ENCODE measurements around the gene STAG3. TPM values are rescaled to one million over a fixed set of nuclear protein-coding genes. Genes with fewer than 3 reads are reported as not detected.
A peak's percentile ranks its signal among the peaks of the same experiment; 100 is the strongest.

The STAG3 gene
- total and polyA plus RNA-seq, 9 of the 15 experiments (the other 6 are each of a cell fraction or from before 2014, with no cell fraction given), result 0.54 to 2.5 (median 1.7) TPM

DNA sequence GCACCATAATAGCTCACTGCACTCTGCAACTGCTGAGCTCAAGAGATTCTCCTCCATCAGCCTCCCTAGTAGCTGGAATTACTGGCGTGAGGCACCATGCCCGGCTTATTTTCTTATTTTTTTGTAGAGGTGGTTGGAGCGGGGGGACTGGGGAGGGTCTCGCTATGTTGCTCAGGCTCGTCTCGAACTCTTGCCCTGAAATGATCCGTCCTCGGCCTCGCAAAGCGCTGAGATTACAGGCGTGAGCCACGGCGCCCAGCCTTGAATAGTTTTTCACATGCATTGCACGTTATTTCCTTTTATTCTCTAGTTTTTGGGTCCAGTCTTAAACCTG, 29.5 kb upstream of the STAG3 start (continued):
- TF ChIP-seq ZNF764 (CRISPR knock-in tag; IDR thresholded peaks at IDR 0.05; ENCODE audit: low read depth), result peak; percentile 61; the same call in 1 of the 2 replicates
- TF ChIP-seq, protein P1, sequence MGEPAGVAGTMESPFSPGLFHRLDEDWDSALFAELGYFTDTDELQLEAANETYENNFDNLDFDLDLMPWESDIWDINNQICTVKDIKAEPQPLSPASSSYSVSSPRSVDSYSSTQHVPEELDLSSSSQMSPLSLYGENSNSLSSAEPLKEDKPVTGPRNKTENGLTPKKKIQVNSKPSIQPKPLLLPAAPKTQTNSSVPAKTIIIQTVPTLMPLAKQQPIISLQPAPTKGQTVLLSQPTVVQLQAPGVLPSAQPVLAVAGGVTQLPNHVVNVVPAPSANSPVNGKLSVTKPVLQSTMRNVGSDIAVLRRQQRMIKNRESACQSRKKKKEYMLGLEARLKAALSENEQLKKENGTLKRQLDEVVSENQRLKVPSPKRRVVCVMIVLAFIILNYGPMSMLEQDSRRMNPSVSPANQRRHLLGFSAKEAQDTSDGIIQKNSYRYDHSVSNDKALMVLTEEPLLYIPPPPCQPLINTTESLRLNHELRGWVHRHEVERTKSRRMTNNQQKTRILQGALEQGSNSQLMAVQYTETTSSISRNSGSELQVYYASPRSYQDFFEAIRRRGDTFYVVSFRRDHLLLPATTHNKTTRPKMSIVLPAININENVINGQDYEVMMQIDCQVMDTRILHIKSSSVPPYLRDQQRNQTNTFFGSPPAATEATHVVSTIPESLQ (CRISPR knock-in tag; IDR thresholded peaks at IDR 0.05), result 0 out of 2 replicates have a peak, but pooled peaks have one; percentile 94
- no peak for TF ChIP-seq U2AF1 (optimal IDR thresholded peaks at IDR 0.05; ENCODE audit: low read depth, low read length)
- TF ChIP-seq, protein P2, sequence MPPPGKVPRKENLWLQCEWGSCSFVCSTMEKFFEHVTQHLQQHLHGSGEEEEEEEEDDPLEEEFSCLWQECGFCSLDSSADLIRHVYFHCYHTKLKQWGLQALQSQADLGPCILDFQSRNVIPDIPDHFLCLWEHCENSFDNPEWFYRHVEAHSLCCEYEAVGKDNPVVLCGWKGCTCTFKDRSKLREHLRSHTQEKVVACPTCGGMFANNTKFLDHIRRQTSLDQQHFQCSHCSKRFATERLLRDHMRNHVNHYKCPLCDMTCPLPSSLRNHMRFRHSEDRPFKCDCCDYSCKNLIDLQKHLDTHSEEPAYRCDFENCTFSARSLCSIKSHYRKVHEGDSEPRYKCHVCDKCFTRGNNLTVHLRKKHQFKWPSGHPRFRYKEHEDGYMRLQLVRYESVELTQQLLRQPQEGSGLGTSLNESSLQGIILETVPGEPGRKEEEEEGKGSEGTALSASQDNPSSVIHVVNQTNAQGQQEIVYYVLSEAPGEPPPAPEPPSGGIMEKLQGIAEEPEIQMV (tag; conservative IDR thresholded peaks at IDR 0.05; ENCODE audit: low read depth), result no peak
- TF ChIP-seq, protein P3, sequence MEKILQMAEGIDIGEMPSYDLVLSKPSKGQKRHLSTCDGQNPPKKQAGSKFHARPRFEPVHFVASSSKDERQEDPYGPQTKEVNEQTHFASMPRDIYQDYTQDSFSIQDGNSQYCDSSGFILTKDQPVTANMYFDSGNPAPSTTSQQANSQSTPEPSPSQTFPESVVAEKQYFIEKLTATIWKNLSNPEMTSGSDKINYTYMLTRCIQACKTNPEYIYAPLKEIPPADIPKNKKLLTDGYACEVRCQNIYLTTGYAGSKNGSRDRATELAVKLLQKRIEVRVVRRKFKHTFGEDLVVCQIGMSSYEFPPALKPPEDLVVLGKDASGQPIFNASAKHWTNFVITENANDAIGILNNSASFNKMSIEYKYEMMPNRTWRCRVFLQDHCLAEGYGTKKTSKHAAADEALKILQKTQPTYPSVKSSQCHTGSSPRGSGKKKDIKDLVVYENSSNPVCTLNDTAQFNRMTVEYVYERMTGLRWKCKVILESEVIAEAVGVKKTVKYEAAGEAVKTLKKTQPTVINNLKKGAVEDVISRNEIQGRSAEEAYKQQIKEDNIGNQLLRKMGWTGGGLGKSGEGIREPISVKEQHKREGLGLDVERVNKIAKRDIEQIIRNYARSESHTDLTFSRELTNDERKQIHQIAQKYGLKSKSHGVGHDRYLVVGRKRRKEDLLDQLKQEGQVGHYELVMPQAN (IDR thresholded peaks at IDR 0.05; ENCODE audit: borderline replicate concordance), result no peak
- TF ChIP-seq DMBX1 (CRISPR knock-in tag; IDR thresholded peaks at IDR 0.05; ENCODE audit: borderline replicate concordance), result 0 out of 2 replicates have a peak, but pooled peaks have one; percentile 26
- TF ChIP-seq EP400 (IDR thresholded peaks at IDR 0.05), result no peak
- TF ChIP-seq SIRT6 (IDR thresholded peaks at IDR 0.05; ENCODE audit: low read depth, low read length), result no peak
- TF ChIP-seq SNRNP70 (optimal IDR thresholded peaks at IDR 0.05; ENCODE audit: low read depth, low read length), result no peak
- TF ChIP-seq, protein P4, sequence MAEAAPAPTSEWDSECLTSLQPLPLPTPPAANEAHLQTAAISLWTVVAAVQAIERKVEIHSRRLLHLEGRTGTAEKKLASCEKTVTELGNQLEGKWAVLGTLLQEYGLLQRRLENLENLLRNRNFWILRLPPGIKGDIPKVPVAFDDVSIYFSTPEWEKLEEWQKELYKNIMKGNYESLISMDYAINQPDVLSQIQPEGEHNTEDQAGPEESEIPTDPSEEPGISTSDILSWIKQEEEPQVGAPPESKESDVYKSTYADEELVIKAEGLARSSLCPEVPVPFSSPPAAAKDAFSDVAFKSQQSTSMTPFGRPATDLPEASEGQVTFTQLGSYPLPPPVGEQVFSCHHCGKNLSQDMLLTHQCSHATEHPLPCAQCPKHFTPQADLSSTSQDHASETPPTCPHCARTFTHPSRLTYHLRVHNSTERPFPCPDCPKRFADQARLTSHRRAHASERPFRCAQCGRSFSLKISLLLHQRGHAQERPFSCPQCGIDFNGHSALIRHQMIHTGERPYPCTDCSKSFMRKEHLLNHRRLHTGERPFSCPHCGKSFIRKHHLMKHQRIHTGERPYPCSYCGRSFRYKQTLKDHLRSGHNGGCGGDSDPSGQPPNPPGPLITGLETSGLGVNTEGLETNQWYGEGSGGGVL (CRISPR knock-in tag; IDR thresholded peaks at IDR 0.05), result no peak
- TF ChIP-seq FOS (IDR thresholded peaks at IDR 0.05; ENCODE audit: extremely low read depth, insufficient read length), result no peak
- no peak for TF ChIP-seq ZKSCAN3 (CRISPR knock-in tag; IDR thresholded peaks at IDR 0.05)
- no peak for TF ChIP-seq HNRNPL (IDR thresholded peaks at IDR 0.05; ENCODE audit: low read depth, low read length)
- no peak for TF ChIP-seq ZBTB17 (CRISPR knock-in tag; IDR thresholded peaks at IDR 0.05)
- no peak for TF ChIP-seq TAF7 (tag; IDR thresholded peaks at IDR 0.05)
- peak; percentile 41; the same call in 1 of the 2 replicates for TF ChIP-seq MIER1 (IDR thresholded peaks at IDR 0.05; ENCODE audit: low read depth)
- TF ChIP-seq, protein P5, sequence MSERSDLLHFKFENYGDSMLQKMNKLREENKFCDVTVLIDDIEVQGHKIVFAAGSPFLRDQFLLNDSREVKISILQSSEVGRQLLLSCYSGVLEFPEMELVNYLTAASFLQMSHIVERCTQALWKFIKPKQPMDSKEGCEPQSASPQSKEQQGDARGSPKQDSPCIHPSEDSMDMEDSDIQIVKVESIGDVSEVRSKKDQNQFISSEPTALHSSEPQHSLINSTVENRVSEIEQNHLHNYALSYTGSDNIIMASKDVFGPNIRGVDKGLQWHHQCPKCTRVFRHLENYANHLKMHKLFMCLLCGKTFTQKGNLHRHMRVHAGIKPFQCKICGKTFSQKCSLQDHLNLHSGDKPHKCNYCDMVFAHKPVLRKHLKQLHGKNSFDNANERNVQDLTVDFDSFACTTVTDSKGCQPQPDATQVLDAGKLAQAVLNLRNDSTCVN (CRISPR knock-in tag; IDR thresholded peaks at IDR 0.05), result 0 out of 2 replicates have a peak, but pooled peaks have one; percentile 84
- TF ChIP-seq ZNF668 (CRISPR knock-in tag; IDR thresholded peaks at IDR 0.05), result 0 out of 2 replicates have a peak, but pooled peaks have one; percentile 42
- TF ChIP-seq ILK (tag; IDR thresholded peaks at IDR 0.05; ENCODE audit: borderline replicate concordance, low read depth), result no peak
- TF ChIP-seq BRCA1 (IDR thresholded peaks at IDR 0.05), result no peak
- no peak for TF ChIP-seq BRCA1 (CRISPR knock-in tag; IDR thresholded peaks at IDR 0.05)

Data from K562 (cell line).